GM12878 (cell line): ENCODE results near the gene PLXNA2. TPM values are rescaled to one million over a fixed set of nuclear protein-coding genes. Genes with fewer than 3 reads are reported as not detected.

ENCODE experiments used
- BCL11A ChIP-seq: IDR thresholded peaks from 2 replicates; pipeline ENCODE4 v1.6.1; 2011; ENCODE audit warnings: low read depth, low read length
- CHD2 ChIP-seq: IDR thresholded peaks from 2 replicates; pipeline ENCODE4 v1.6.1; 2011; ENCODE audit warnings: low read depth, low read length, improper control_type of control experiment, borderline replicate concordance
- ELK1 ChIP-seq: IDR thresholded peaks from 2 replicates; pipeline ENCODE4 v1.6.1; 2012; ENCODE audit warnings: low read depth, low read length, improper control_type of control experiment
- EP300 ChIP-seq, 2 experiments: fragments of 150-350 bp in 1 of 2; IDR thresholded peaks; 2 replicates each; pipeline ENCODE4 v1.6.1; 2011 to 2012; ENCODE audit warnings: low read depth in 2 of 2, low read length in 2 of 2, borderline replicate concordance in 1 of 2, improper control_type of control experiment in 1 of 2, inconsistent platforms in 1 of 2; ENCODE audit not compliant: control insufficient read depth in 1 of 2
- KLF5 ChIP-seq: fragments of 450-650 bp; IDR thresholded peaks from 2 replicates; pipeline ENCODE4 v1.6.1; 2014; ENCODE audit warnings: mild to moderate bottlenecking; ENCODE audit not compliant: partially characterized antibody
- MTA2 ChIP-seq: fragments of 450-650 bp; IDR thresholded peaks from 2 replicates; pipeline ENCODE4 v1.6.1; 2016; ENCODE audit warnings: low read depth, mild to moderate bottlenecking, moderate library complexity
- MYC ChIP-seq: IDR thresholded peaks from 2 replicates; pipeline ENCODE4 v1.6.1; 2011; ENCODE audit warnings: mild to moderate bottlenecking, low read length, moderate library complexity, inconsistent platforms; ENCODE audit not compliant: insufficient read depth, insufficient replicate concordance, insufficient read length, severe bottlenecking
- NR2F1 ChIP-seq: fragments of 450-650 bp; conservative IDR thresholded peaks from 2 replicates; pipeline ENCODE4 v1.6.1; 2017; ENCODE audit warnings: mild to moderate bottlenecking
- RAD21 ChIP-seq: IDR thresholded peaks from 2 replicates; pipeline ENCODE4 v1.6.1; 2011; ENCODE audit warnings: mild to moderate bottlenecking, low read depth, low read length, moderate library complexity; ENCODE audit not compliant: insufficient read depth
- RB1 ChIP-seq: fragments of 450-650 bp; formaldehyde crosslinking; IDR thresholded peaks from 2 replicates; pipeline ENCODE4 v1.6.1; 2017; ENCODE audit warnings: mild to moderate bottlenecking, borderline replicate concordance
- SMAD5 ChIP-seq: IDR thresholded peaks from 2 replicates; pipeline ENCODE4 v1.6.1; 2016; ENCODE audit warnings: antibody characterized with exemption, low read depth
- SPI1 ChIP-seq: IDR thresholded peaks from 2 replicates; pipeline ENCODE4 v1.6.1; 2011; ENCODE audit warnings: low read depth, mild to moderate bottlenecking, low read length, moderate library complexity, borderline replicate concordance; ENCODE audit not compliant: insufficient read depth
- ZNF207 ChIP-seq: fragments of 450-650 bp; IDR thresholded peaks from 2 replicates; pipeline ENCODE4 v1.6.1; 2014; ENCODE audit warnings: antibody characterized with exemption, mild to moderate bottlenecking, borderline replicate concordance
- polyA plus RNA-seq, 11 experiments: library from polyadenylated mRNA; depleted of rRNA in 4 of 11; unstranded in 6 of 11; stranded (reverse) in 5 of 11; fragments of >200 nt; fragmentation: Nextera tagmentation in 4 of 11; fragmentation: Illumina TruSeq in 1 of 11; extraction: Ambion mirVana in 4 of 11; extraction: Trizol in 1 of 11; gene quantifications; 1 replicate in 1 of 11; 2 replicates in 10 of 11; pipeline versions ENCODE4 v1.2.1 to v1.2.3, GENCODE V29; 2011 to 2016; ENCODE audit warnings: inconsistent platforms in 2 of 11, missing spikeins in 2 of 11, low read depth in 1 of 11
- total RNA-seq, 4 experiments: library from RNA; depleted of rRNA in 3 of 4; stranded (reverse); fragments of >200 nt in 3 of 4; fragmentation: Illumina TruSeq in 1 of 4; extraction: Trizol in 1 of 4; gene quantifications; 2 replicates each; pipeline versions ENCODE4 v1.2.1 to v1.2.3, GENCODE V29; 2013 to 2021

PLXNA2 gene
- total and polyA plus RNA-seq, 10 of the 15 experiments (the other 5 are each of a cell fraction or from before 2014, with no cell fraction given): under 0.01 to 0.08 (median 0.07) TPM; not detected in 4

- TF ChIP-seq NR2F1 (no peak), RB1 (no peak), ELK1 (no peak), MYC (no peak), RAD21 (no peak), EP300 (IDR thresholded peaks at IDR 0.05; ENCODE audit: borderline replicate concordance in 1 of 2, control insufficient read depth in 1 of 2, low read depth in 2 of 2, low read length in 2 of 2) (no peak), MTA2 (no peak), SPI1 (no peak), BCL11A (no peak), CHD2 (no peak), KLF5 (no peak), ZNF207 (no peak), SMAD5 (no peak)
These were observed 24.4 kb downstream of the PLXNA2 start (continued) for GRCh38 chr1:208219659-208220282.
